IMR-90 (cell line): ENCODE data around the gene OCEL1.

Source experiments
- CEBPB ChIP-seq: IDR thresholded peaks from 2 replicates; pipeline ENCODE4 v1.6.1; 2012; ENCODE audit warnings: low read depth, low read length, improper control_type of control experiment
- CHD1 ChIP-seq: IDR thresholded peaks from 2 replicates; pipeline ENCODE4 v1.6.1; 2012; ENCODE audit warnings: low read depth, low read length, improper control_type of control experiment
- CTCF ChIP-seq: conservative IDR thresholded peaks from 2 replicates; pipeline ENCODE4 v1.5.1; 2012; ENCODE audit warnings: mild to moderate bottlenecking, low read depth, low read length, improper control_type of control experiment
- ELK1 ChIP-seq: fragments of 150-350 bp; IDR thresholded peaks from 2 replicates; pipeline ENCODE4 v1.6.1; 2016; ENCODE audit warnings: low read depth, mild to moderate bottlenecking, low read length, moderate library complexity, borderline replicate concordance
- FOS ChIP-seq: fragments of 150-350 bp; IDR thresholded peaks from 2 replicates; pipeline ENCODE4 v1.6.1; 2016; ENCODE audit warnings: low read depth, low read length
- MAFK ChIP-seq: IDR thresholded peaks from 2 replicates; pipeline ENCODE4 v1.6.1; 2012; ENCODE audit warnings: low read depth, low read length, improper control_type of control experiment
- MXI1 ChIP-seq: IDR thresholded peaks from 2 replicates; pipeline ENCODE4 v1.6.1; 2012; ENCODE audit warnings: low read depth, mild to moderate bottlenecking, low read length, moderate library complexity, borderline replicate concordance
- NFE2L2 ChIP-seq: fragments of 150-350 bp; IDR thresholded peaks from 2 replicates; pipeline ENCODE4 v1.6.1; 2016; ENCODE audit warnings: low read depth, mild to moderate bottlenecking, low read length
- POLR2A ChIP-seq: IDR thresholded peaks from 2 replicates; pipeline ENCODE4 v1.6.1; 2012; ENCODE audit warnings: mild to moderate bottlenecking, low read depth, low read length
- RAD21 ChIP-seq: IDR thresholded peaks from 2 replicates; pipeline ENCODE4 v1.6.1; 2012; ENCODE audit warnings: low read length, improper control_type of control experiment
- RCOR1 ChIP-seq: IDR thresholded peaks from 2 replicates; pipeline ENCODE4 v1.6.1; 2012; ENCODE audit warnings: mild to moderate bottlenecking, low read length, improper control_type of control experiment; ENCODE audit not compliant: insufficient replicate concordance
- RFX5 ChIP-seq: IDR thresholded peaks from 2 replicates; pipeline ENCODE4 v1.8.0; 2012; ENCODE audit warnings: low read depth, mild to moderate bottlenecking, low read length, moderate library complexity
- SMC3 ChIP-seq: fragments of 150-350 bp; IDR thresholded peaks from 2 replicates; pipeline ENCODE4 v1.6.1; 2016; ENCODE audit warnings: low read depth, mild to moderate bottlenecking, antibody characterized with exemption, low read length, moderate library complexity
- USF2 ChIP-seq: fragments of 150-350 bp; IDR thresholded peaks from 2 replicates; pipeline ENCODE4 v1.6.1; 2017; ENCODE audit warnings: mild to moderate bottlenecking, antibody characterized with exemption, low read length, low read depth

GRCh38 chr19:17215127-17215971 lies 10.7 kb upstream of the OCEL1 start, which contains the start of gene USE1:
- TF ChIP-seq CTCF (no peak), RCOR1 (no peak), USF2 (no peak; the same call in 1 of the 2 replicates), RAD21 (no peak), SMC3 (no peak), MAFK (no peak), RFX5 (no peak), CHD1 (no peak), POLR2A (peak; percentile 89), ELK1 (peak; percentile 33; the same call in 1 of the 2 replicates), NFE2L2 (0 out of 2 replicates have a peak, but pooled peaks have one; percentile 2), FOS (no peak), MXI1 (peak; percentile 56; the same call in 1 of the 2 replicates), CEBPB (no peak)
